Right lung (tissue), 5 donors: ENCODE measurements around the gene B4GALT5. TPM values are rescaled to one million over a fixed set of nuclear protein-coding genes. Genes with fewer than 3 reads are reported as not detected.

ENCODE experiments used
- DNase-seq, 2 donors: peaks; one replicate each; pipeline ENCODE4 v3.0.0-alpha.2; 2013
- polyA plus RNA-seq, 5 donors: library from polyadenylated mRNA; unstranded; fragments of 120-200 nt; gene quantifications; one replicate each; pipeline versions ENCODE4 v1.2.1 to v1.2.3, GENCODE V29; 2013; ENCODE audit warnings: inconsistent platforms in 1 of 5, low replicate concordance in 1 of 5; ENCODE audit not compliant: insufficient read length in 5 of 5, insufficient read depth in 1 of 5

The B4GALT5 gene
- polyA plus RNA-seq, 5 donors: 39.7 to 49.2 (median 42.7) TPM

DNA sequence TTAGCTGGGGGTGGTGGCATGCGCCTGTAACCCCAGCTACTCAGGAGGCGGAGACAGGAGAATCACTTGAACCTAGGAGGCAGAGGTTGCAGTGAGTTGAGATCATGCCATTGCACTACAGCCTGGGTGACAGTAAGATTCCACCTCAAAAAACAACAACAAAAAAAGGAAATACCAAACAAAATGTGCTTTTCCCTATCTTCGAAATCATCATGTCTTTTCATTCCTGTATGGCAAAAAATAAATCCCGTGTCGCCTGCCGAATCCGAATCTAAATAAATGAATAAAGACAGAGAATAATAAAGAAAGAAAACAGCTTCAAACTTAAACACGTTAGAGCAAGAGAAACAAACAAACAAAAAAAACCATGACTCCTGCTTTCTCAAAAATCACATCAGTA, 11.8 kb downstream of the B4GALT5 start:
- no peak for DNase-seq

DNA sequence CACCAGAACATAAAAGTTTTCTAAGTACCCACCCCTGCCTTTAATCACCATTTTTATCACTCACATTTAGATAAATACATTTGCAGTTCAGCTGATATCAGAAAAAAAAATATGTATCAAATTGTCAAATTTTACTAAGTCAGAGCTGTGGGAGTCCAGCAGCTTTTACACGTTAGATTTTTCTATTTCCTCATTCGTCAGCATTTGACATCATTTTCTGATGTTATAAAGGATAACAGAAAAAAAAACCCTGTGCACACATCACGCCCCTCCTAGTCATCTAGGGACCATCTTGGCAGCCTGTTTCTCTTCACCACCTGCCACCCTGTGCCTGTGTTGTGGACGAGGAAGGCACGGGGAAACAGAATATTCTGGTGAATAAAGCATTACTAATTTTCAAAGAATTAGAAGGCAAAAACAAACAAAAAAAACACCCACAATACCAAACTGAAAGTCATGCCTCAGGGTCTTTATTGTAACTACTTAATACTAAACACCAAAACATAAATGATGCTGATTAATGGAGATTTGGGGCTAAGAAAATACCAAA, 12.4 kb downstream of the B4GALT5 start:
- no peak for DNase-seq

- DNase-seq: no peak
These were observed 13.1 kb downstream of the B4GALT5 start for GRCh38 chr20:49700411-49701185.

GRCh38 chr20:49699200-49699992, 14.3 kb downstream of the B4GALT5 start:
- DNase-seq: no peak

- DNase-seq: no peak
These were observed 15.2 kb downstream of the B4GALT5 start for GRCh38 chr20:49698477-49698876.

DNA sequence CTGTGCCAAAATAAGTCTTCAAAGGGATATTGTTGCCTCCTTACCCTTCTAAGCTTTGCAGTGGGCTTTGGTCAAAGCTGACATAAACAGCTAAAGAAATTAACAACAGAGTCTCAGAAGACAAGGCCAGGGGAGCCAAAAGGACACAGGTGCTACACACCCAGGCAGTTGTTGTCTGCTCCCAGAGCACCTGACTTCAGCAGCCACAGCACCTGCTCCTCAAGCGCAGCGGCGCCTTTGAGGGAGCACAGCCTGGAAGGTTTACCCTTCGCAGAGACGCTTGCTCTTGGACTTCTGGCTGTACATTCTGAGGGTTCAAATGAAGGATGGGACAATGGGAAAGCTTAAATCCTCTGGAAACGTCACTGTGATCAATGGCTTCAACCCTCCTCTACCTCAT, 16.6 kb downstream of the B4GALT5 start:
- no peak for DNase-seq

- DNase-seq: no peak
These were observed 17.1 kb downstream of the B4GALT5 start for GRCh38 chr20:49696594-49696993.

DNA sequence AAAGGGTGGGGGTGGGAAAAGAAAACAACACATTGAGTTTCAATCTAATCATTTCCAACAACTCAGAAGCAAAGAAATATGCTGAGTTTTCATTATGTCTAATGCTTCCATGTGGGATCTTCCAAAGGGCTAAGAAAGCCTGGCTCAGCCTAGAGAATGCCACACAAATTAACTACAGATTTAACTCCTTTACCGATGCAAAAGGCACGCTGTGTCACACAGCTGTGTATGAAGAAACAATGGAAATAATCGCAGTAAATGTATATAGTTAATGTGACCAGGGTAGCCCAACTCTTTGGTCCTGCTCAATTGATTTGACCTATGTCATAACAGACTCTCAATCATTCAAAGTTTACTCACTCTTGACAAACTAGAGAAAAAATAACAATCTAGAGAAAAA, 17.8 kb downstream of the B4GALT5 start:
- DNase-seq: no peak

DNA sequence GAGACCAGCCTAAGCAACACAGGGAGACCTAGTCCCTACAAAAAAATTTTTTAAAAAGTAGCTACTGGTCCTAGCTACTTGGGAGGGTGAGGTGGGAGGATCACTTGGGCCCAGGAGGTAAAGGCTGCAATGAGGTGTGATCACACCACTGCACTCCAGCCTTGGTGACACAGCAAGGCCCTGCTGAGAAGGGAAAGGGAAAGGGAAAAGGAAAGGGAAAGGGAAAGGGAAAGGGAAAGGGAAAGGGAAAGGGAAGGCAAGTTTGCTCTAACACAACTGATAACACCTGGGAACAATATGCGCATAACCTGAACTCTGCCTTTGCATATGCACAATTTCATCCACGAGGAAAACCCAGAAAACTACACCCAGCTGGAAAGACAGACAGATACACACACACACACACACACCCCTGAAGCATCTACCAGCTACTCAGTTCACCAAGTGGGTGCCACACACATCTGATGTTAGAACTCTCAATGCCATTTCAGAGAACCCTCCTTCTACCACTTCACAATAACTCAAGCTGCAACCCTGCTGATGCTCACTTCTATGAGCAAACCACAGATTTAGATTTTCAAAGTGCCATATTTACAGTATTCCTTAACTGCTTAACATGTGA, 19.1 kb downstream of the B4GALT5 start:
- DNase-seq: no peak

DNA sequence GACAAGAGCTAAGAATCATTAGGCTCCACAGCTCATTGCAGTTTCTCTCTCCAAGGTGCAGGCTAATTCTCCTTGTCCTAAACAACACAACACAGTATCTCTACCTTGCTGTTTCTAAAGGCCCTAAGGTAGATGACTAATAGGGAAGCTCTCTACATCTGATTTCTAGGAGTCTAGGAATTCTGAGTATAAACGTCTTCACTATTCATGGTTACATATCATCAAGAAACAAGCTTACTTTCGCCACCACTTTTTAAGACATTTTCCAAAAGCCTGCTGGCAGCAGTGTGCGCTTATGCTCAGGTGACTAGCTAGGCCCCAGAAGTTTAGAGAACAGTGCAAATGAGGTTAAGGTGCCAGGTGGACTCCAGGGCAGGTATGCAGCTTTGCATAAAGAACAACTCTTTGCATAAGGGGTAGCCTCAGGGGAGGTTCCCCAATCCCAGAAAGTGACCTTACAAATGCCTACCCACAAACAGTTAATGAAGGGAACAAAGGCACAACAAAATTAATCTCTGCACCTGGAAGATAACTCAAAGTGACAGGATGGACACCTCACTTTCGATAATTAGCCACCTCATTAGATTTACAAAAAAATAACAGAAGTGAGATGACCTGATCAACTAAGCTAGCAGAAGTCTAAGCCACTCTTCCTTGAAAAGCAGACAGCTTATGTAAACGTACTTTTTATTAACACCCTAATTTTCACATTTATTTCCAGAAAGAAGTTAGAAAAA, 20.1 kb downstream of the B4GALT5 start:
- DNase-seq: no peak

GRCh38 chr20:49692941-49693340, 20.7 kb downstream of the B4GALT5 start:
- no peak for DNase-seq

GRCh38 chr20:49691818-49692568, 21.7 kb downstream of the B4GALT5 start:
- no peak for DNase-seq

- DNase-seq: no peak
These were observed 22.6 kb downstream of the B4GALT5 start for GRCh38 chr20:49690899-49691620.

DNA sequence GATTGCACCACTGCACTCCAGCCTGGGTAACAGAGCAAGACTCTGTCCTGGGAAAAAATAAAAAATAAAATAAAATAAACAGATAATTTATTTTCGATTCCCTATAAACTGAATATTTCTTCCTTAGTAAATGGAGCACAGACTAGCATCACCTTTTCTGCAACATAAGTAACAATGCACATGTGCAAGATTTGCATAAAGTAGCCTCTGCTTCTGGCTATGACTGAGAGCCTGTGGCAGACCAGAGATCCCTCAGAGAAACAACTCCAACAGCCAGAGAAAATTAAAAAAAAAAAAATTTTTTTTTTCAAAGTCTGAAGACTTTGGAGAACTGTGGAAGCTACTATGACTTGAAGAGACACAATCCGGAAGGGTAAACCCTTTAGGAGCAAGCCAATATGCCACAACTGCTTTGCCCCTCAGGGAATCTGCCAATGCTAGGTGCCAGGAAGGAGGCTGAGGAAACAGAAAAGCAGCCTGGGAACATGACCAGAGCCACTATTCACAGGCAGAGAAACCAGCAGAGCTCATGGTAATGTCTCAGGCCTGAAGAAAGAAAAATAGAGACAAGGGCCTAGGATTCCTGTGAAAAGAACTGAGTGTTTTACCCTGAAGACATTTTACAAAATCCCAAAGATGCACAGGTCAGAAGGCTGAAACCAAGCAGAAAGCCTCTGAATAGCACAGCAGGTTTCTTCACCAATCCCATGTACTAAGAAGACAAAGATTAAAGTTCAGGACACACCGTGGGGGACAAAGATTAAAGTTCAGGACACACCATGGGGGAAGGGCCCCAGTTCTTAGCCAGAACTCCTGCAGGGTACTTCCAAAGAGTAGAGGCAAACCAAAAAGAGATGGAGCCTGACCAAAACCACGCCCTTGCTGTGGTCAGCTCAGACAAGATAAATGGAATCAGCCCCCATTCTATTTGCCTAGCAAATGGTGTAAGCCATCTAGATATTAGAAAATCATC, 25.8 kb downstream of the B4GALT5 start:
- DNase-seq: no peak

- DNase-seq: no peak
These were observed 27.9 kb downstream of the B4GALT5 start for GRCh38 chr20:49685809-49686208.

DNA sequence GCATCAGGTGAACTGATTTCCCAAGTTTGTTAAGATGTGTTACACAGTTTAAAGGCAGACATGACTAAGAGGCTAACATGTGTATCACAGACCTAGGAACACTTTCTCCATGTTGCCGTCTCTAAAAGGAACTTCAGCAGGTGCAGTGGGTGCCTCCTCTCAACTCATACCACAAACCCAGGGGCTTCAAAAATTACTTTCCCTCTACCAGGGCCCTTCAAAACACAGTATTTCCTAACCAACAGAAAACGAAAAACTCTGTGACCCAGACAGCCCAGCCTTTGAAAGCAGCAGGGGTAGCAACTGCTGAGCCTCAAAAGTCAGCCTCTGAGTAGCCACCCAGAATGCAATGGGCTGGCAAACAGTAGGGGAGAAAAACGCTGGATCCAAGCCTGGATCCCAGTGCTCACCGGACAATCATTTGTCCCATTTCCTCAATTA, 28.5 kb downstream of the B4GALT5 start:
- DNase-seq: no peak

GRCh38 chr20:49684335-49684997, 29.2 kb downstream of the B4GALT5 start:
- DNase-seq: no peak

GRCh38 chr20:49682798-49683197, 30.9 kb downstream of the B4GALT5 start:
- DNase-seq: no peak
